ENCODE measurements around the gene AKR7A2. TPM values are rescaled to one million over a fixed set of nuclear protein-coding genes. Genes with fewer than 3 reads are reported as not detected.

Gene AKR7A2
- total RNA-seq, 1 experiment from 2014 or later = 86.6 TPM

- no peak for DNase-seq (ENCODE audit: low read depth, low spot score)
- Histone ChIP-seq H3K4me1 (ENCODE audit: control insufficient read depth, insufficient read depth, low read length) (0 out of 2 replicates have a peak, but pooled peaks cover 3% of the 10 kb centered on the region), H3K27ac (ENCODE audit: low read length) (no peak overlapping the region), H3K36me3 (ENCODE audit: control insufficient read depth, insufficient read depth, low read length) (peaks cover 5% of the 10 kb centered on the region; the same call in 1 of the 2 replicates), H3K27me3 (ENCODE audit: control insufficient read depth, insufficient read depth, low read length) (no peaks in the 10 kb centered on the region), H3K4me3 (ENCODE audit: low read depth in 2 of 2, low read length in 2 of 2) (no peak overlapping the region), H3K9me3 (ENCODE audit: control insufficient read depth, insufficient read depth, low read depth, low read length) (no peaks in the 10 kb centered on the region)
- intact Hi-C loops (cut with micrococcal nuclease; ENCODE audit: unreplicated experiment) (loop anchor here (5.0 kb wide), 1 partner anchor 308 kb away; no protein-coding TSS in a partner anchor), in situ Hi-C loops (cut with HindIII; ENCODE audit: low pct_unique_long_range_greater_than_20kb, low sequenced_read_pairs) (no loop called here)
- ChIA-PET CTCF (no interaction called here), POLR2A (no interaction called here)
- BruUV-seq (replicated peaks) = no TSS peak
- TF ChIP-seq CTCF (IDR thresholded peaks at IDR 0.05) (peak; percentile 92), SIN3A (IDR thresholded peaks at IDR 0.05; ENCODE audit: borderline replicate concordance, insufficient read depth, low read depth, low read length) (no peak)
- peak; percentile 81 for ATAC-seq
These were observed 32.4 kb upstream of the AKR7A2 start for GRCh38 chr1:19344372-19344810.

- Histone ChIP-seq H3K36me3 (ENCODE audit: control insufficient read depth, insufficient read depth, low read length) (peaks cover 5% of the 10 kb centered on the region; the same call in 1 of the 2 replicates), H3K4me1 (ENCODE audit: control insufficient read depth, insufficient read depth, low read length) (0 out of 2 replicates have a peak, but pooled peaks cover 3% of the 10 kb centered on the region), H3K4me3 (ENCODE audit: low read depth in 2 of 2, low read length in 2 of 2) (no peak overlapping the region), H3K27me3 (ENCODE audit: control insufficient read depth, insufficient read depth, low read length) (no peaks in the 10 kb centered on the region), H3K9me3 (ENCODE audit: control insufficient read depth, insufficient read depth, low read depth, low read length) (no peaks in the 10 kb centered on the region), H3K27ac (ENCODE audit: low read length) (no peak overlapping the region)
- POLR2A ChIA-PET = no interaction called here
- intact Hi-C loops (cut with micrococcal nuclease; ENCODE audit: unreplicated experiment) (loop anchor here (5.0 kb wide), 1 partner anchor 309 kb away; no protein-coding TSS in a partner anchor), in situ Hi-C loops (cut with HindIII; ENCODE audit: low pct_unique_long_range_greater_than_20kb, low sequenced_read_pairs) (no loop called here)
- CTCF ChIA-PET = no interaction called here
- no peak for ATAC-seq
- no peak for DNase-seq (ENCODE audit: low read depth, low spot score)
- BruUV-seq (replicated peaks) = no TSS peak
- no peak for TF ChIP-seq TCF7L2 (IDR thresholded peaks at IDR 0.05; ENCODE audit: low read depth, low read length)
- TF ChIP-seq, protein P1, sequence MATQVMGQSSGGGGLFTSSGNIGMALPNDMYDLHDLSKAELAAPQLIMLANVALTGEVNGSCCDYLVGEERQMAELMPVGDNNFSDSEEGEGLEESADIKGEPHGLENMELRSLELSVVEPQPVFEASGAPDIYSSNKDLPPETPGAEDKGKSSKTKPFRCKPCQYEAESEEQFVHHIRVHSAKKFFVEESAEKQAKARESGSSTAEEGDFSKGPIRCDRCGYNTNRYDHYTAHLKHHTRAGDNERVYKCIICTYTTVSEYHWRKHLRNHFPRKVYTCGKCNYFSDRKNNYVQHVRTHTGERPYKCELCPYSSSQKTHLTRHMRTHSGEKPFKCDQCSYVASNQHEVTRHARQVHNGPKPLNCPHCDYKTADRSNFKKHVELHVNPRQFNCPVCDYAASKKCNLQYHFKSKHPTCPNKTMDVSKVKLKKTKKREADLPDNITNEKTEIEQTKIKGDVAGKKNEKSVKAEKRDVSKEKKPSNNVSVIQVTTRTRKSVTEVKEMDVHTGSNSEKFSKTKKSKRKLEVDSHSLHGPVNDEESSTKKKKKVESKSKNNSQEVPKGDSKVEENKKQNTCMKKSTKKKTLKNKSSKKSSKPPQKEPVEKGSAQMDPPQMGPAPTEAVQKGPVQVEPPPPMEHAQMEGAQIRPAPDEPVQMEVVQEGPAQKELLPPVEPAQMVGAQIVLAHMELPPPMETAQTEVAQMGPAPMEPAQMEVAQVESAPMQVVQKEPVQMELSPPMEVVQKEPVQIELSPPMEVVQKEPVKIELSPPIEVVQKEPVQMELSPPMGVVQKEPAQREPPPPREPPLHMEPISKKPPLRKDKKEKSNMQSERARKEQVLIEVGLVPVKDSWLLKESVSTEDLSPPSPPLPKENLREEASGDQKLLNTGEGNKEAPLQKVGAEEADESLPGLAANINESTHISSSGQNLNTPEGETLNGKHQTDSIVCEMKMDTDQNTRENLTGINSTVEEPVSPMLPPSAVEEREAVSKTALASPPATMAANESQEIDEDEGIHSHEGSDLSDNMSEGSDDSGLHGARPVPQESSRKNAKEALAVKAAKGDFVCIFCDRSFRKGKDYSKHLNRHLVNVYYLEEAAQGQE (IDR thresholded peaks at IDR 0.05; ENCODE audit: insufficient read depth in 1 of 2, low read depth in 2 of 2, low read length in 1 of 2) = no peak
- TF ChIP-seq POLR2AphosphoS5 (IDR thresholded peaks at IDR 0.05; ENCODE audit: low read depth, low read length) = no peak
- no peak for TF ChIP-seq SIN3A (IDR thresholded peaks at IDR 0.05; ENCODE audit: borderline replicate concordance, insufficient read depth, low read depth, low read length)
- no peak for TF ChIP-seq CTCF (IDR thresholded peaks at IDR 0.05)
These were observed 31.8 kb upstream of the AKR7A2 start for GRCh38 chr1:19343617-19344350.

Measured in Panc1 (cell line).